ENCODE measurements around the gene FMO1. TPM values are rescaled to one million over a fixed set of nuclear protein-coding genes. Genes with fewer than 3 reads are reported as not detected.

FMO1 gene, protein sequence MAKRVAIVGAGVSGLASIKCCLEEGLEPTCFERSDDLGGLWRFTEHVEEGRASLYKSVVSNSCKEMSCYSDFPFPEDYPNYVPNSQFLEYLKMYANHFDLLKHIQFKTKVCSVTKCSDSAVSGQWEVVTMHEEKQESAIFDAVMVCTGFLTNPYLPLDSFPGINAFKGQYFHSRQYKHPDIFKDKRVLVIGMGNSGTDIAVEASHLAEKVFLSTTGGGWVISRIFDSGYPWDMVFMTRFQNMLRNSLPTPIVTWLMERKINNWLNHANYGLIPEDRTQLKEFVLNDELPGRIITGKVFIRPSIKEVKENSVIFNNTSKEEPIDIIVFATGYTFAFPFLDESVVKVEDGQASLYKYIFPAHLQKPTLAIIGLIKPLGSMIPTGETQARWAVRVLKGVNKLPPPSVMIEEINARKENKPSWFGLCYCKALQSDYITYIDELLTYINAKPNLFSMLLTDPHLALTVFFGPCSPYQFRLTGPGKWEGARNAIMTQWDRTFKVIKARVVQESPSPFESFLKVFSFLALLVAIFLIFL
- total RNA-seq: 3.4 and 5.8 TPM in 2 replicates

DNA sequence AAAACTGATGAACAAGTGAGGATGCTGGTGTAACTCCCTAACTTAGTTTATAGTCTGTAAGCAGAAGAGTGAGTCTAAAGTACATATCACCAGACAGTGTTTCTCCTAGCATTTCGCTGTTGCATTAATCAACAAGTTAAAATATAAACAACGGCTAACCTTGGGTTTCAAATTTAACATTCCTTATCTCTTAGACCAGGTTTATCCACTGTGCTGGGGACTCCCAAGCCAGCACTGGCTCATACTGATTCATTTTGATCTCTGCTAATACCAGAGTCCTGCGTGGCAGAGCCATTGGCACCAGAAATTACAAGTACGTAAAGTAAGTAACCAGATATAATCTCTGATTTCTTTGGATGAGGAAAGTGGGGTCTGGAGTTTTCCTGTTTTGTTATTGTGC, at the start of gene FMO1:
TSS of gene FMO1 (plus strand) at position 193 of the 400 bp plus-strand sequence. CDS start 9,594 bp downstream, outside the sequence.

DNA sequence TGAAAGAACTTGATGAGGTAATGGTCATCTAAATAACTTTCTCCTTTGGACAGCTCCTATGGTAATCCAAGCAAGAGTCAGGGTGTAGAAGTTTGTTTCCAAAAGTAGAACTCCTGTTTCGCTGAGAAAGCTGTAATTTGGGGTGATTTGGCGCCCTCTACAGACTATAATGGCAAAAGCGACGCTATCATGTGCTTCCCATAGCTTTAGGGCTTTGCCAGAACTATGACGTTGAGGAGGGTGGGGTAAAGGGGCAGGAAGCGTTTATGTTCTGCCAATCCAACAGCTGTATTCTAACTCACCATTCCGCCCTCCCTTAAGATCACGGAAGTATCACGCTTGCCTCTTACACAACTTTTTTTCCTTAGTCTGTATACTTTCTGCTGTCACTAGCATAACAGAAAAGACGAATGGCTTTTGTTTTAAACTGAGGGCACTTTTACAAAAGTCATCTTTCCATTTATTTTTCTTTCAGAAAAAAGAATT, 65.6 kb downstream of the FMO1 start, which contains the start of gene FMO4:
TSS of gene FMO4 (plus strand) at position 349 of the 486 bp plus-strand sequence. CDS start 5,643 bp downstream, outside the sequence.

Small RNA genes within 50 kb of the gene (small RNA-seq; reads per million reads assigned to genes)
- gene RF00019: not detected

Other genes starting within 250 kb of the FMO1 start
- gene FMO3, start 157.6 kb upstream of the FMO1 start, total RNA-seq: 0.16 and 0.61 TPM in 2 replicates
- 6.2 and 12.0 TPM in 2 replicates for gene FMO2, start 63.2 kb upstream of the FMO1 start, total RNA-seq
- gene FMO4, start 65.7 kb downstream of the FMO1 start, total RNA-seq: 16.1 and 40.0 TPM in 2 replicates
- gene PRRC2C, start 237.0 kb downstream of the FMO1 start, total RNA-seq: 57.9 TPM in 2 replicates

Data from hair follicle dermal papilla cell (primary cell).